WERI-Rb-1 (cell line): Measurements from ENCODE around the gene CRMP1.

Experiments
- DNase-seq: peaks from one replicate; pipeline ENCODE4 v3.0.0-alpha.2; 2020
- H3K27ac ChIP-seq: fragments of 250-450 bp; sonication (Bioruptor Pico); 2 replicates; pipeline ENCODE4 v1.5.1; 2020; ENCODE audit warnings: mild to moderate bottlenecking, moderate library complexity
- H3K27me3 ChIP-seq: fragments of 250-450 bp; sonication (Bioruptor Pico); 2 replicates; pipeline ENCODE4 v1.5.1; 2021; ENCODE audit warnings: mild to moderate bottlenecking, low read depth, moderate library complexity; ENCODE audit not compliant: insufficient read depth, severe bottlenecking
- H3K36me3 ChIP-seq: fragments of 250-450 bp; sonication (Bioruptor Pico); 2 replicates; pipeline ENCODE4 v1.5.1; 2020; ENCODE audit warnings: mild to moderate bottlenecking, moderate library complexity
- H3K4me3 ChIP-seq: 2 replicates; pipeline ENCODE4 v1.5.1; 2011; ENCODE audit warnings: low read depth, mild to moderate bottlenecking, control low read depth, low read length
- H3K9me3 ChIP-seq: fragments of 250-450 bp; sonication (Bioruptor Pico); 2 replicates; pipeline ENCODE4 v1.5.1; 2021; ENCODE audit warnings: mild to moderate bottlenecking, moderate library complexity; ENCODE audit not compliant: severe bottlenecking
- CTCF ChIP-seq: IDR thresholded peaks from 2 replicates; pipeline ENCODE4 v1.5.1; 2011; ENCODE audit warnings: low read depth, mild to moderate bottlenecking, control low read depth, inconsistent platforms, low read length

The CRMP1 gene

GRCh38 chr4:5877392-5877791 lies 15.5 kb downstream of the CRMP1 start:
- H3K27ac ChIP-seq: no peak overlapping the region
- TF ChIP-seq CTCF: no peak
- no peak overlapping the region for H3K4me3 ChIP-seq
- peaks cover 7% of the 10 kb centered on the region for H3K9me3 ChIP-seq
- DNase-seq: no peak
- H3K27me3 ChIP-seq: no peaks in the 10 kb centered on the region
- peaks cover 73% of the 10 kb centered on the region for H3K36me3 ChIP-seq

GRCh38 chr4:5874811-5875449 lies 18.0 kb downstream of the CRMP1 start:
- no peak overlapping the region for H3K4me3 ChIP-seq
- H3K27ac ChIP-seq: no peak overlapping the region
- no peak for TF ChIP-seq CTCF
- peaks cover 78% of the 10 kb centered on the region for H3K36me3 ChIP-seq
- no peaks in the 10 kb centered on the region for H3K27me3 ChIP-seq
- no peak for DNase-seq
- H3K9me3 ChIP-seq: peaks cover 7% of the 10 kb centered on the region

- Histone ChIP-seq H3K27me3 (no peaks in the 10 kb centered on the region), H3K9me3 (peaks cover 7% of the 10 kb centered on the region), H3K27ac (no peak overlapping the region), H3K4me3 (no peak overlapping the region), H3K36me3 (peaks cover 86% of the 10 kb centered on the region)
- TF ChIP-seq CTCF: no peak
- DNase-seq: no peak
Measured at GRCh38 chr4:5870701-5871100, 22.2 kb downstream of the CRMP1 start.

- DNase-seq: no peak
- Histone ChIP-seq H3K27ac (no peak overlapping the region), H3K36me3 (peaks cover 88% of the 10 kb centered on the region), H3K27me3 (no peaks in the 10 kb centered on the region), H3K9me3 (peaks cover 7% of the 10 kb centered on the region), H3K4me3 (no peak overlapping the region)
- no peak for TF ChIP-seq CTCF
Measured at GRCh38 chr4:5869966-5870619, 22.8 kb downstream of the CRMP1 start.

GRCh38 chr4:5867866-5868265 lies 25.0 kb downstream of the CRMP1 start:
- no peak overlapping the region for H3K4me3 ChIP-seq
- H3K27ac ChIP-seq: no peak overlapping the region
- TF ChIP-seq CTCF: no peak
- no peaks in the 10 kb centered on the region for H3K9me3 ChIP-seq
- DNase-seq: no peak
- peaks cover 91% of the 10 kb centered on the region for H3K36me3 ChIP-seq
- no peaks in the 10 kb centered on the region for H3K27me3 ChIP-seq
